AG09319 (cell line): ENCODE data around the gene NPTX2.

Experiments
- DNase-seq: peaks from one replicate; pipeline ENCODE4 v3.0.0-alpha.2; 2010; ENCODE audit warnings: low read depth; ENCODE audit errors: extremely low read depth
- TF ChIP-seq, protein P1 (sequence below): IDR thresholded peaks from 2 replicates; pipeline ENCODE4 v1.5.1; 2011; ENCODE audit warnings: low read depth, mild to moderate bottlenecking, inconsistent platforms, low read length, moderate library complexity

NPTX2 gene

DNA sequence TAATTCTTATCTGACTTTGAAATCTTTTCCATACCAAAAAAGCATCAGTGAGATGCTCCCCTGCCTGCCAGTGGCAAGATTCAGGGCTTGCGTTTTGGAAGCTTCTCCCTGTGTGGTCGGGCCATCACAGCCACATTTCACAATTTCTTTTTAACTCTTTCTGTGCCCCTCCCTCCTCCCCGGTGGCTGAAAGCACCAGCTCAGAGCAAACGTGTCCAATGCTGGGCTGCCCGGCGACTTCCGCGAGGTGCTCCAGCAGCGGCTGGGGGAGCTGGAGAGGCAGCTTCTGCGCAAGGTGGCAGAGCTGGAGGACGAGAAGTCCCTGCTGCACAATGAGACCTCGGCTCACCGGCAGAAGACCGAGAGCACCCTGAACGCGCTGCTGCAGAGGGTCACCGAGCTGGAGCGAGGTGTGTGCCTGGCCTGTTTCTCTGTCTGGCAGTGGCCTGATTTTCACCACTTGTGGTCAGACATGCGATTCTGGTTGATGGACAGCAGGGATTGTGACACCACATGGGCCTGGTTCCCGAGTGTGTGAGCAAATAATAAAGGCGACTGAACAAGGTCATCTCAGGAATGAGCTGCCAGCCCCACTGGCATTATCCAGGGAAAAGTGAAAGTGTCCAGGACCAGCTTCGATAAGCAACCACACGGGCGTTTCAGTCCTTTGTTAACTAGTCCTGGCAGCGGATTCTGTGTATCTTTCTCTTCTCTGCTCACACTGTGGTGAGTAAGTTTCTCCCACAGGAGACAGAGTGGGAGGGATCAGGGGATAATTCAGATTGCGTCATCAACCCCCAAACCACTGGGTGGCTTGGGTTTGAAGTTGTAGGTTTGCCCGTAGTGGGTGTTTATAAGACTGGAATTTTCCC is 2.6 kb downstream of the NPTX2 start:
- TF ChIP-seq, protein P1, sequence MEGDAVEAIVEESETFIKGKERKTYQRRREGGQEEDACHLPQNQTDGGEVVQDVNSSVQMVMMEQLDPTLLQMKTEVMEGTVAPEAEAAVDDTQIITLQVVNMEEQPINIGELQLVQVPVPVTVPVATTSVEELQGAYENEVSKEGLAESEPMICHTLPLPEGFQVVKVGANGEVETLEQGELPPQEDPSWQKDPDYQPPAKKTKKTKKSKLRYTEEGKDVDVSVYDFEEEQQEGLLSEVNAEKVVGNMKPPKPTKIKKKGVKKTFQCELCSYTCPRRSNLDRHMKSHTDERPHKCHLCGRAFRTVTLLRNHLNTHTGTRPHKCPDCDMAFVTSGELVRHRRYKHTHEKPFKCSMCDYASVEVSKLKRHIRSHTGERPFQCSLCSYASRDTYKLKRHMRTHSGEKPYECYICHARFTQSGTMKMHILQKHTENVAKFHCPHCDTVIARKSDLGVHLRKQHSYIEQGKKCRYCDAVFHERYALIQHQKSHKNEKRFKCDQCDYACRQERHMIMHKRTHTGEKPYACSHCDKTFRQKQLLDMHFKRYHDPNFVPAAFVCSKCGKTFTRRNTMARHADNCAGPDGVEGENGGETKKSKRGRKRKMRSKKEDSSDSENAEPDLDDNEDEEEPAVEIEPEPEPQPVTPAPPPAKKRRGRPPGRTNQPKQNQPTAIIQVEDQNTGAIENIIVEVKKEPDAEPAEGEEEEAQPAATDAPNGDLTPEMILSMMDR = no peak
- no peak for DNase-seq

DNA sequence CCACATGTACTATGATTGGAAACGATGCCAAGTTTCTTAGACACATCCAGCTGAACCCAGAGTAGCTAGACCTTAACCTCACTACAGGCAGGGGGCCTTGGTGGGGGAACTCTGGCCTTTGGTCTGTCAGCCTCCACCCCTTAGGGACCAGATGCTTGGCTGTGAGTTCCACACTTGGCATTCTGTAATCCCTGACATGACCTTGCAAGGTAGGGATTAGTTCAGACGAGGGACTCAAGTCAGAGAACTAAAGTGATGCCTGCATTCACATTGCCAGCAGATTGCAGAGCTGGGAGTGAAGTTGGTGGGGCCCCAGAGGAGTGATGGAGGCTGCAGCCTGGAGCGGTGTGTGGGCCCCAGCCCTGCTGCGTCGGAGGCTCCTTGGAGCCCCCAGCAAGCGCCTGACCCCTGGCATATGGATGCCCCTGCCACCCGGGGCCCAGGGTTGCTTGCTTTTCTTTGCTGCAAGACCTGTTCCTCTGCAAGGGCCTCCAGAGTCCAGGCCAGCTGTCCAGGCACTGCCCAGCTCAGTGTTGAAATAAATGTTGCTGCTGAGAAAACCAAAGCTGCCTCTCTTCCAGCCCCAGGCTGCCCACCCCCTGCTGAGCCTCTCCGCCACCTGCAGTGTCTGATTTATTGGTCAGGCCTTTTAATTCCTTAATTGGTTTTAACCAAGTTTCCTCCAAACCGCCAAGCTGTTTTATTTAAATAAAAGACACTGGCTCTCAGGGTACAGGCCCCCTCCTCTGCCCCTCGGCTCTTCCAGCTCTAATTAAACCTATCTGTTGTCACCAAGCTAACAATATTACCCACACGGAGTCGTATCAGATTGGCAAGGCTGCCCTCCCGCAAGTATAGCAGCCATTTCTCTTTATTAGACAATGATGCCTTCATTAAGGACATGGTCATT is 4.7 kb downstream of the NPTX2 start:
- DNase-seq = no peak
- TF ChIP-seq, protein P1 = no peak

DNA sequence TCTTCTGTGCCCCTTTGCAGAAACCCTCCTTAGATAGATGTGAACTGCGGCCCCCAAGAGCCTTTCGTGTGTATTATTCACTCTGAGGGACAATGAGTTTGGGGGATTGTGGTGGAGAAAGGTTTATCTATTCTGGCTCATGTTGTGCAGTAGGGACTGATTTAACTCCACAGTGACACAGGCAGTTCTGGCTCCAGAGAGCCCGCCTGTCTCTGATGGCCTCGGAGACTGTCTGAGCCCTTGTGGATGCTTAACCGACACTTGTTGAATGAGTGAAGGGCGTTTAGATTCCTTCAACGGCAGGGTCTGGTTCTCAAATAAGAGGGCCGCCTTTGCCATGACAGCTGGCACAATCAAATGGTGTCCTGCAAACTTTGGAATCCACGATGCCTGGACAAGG is 5.8 kb downstream of the NPTX2 start:
- TF ChIP-seq, protein P1 = no peak
- no peak for DNase-seq

DNA sequence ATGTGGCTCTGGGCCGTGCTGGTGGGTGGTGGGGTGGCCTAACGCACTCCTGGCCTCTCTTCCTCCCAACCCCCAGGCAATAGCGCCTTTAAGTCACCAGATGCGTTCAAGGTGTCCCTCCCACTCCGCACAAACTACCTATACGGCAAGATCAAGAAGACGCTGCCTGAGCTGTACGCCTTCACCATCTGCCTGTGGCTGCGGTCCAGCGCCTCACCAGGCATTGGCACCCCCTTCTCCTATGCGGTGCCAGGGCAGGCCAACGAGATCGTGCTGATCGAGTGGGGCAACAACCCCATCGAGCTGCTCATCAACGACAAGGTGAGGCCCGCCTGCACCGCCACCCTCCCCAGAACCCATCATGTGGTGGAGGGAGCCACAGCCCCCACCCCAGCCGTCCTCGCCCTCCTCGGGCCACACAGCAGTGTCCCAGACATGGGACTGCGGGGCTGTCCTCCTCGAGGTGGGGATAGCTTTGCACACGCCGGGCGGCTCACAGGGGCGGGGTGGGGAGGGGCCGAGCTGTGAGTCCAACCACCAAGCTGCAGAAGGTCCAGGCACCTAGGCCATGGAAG is 7.8 kb downstream of the NPTX2 start:
- no peak for DNase-seq
- TF ChIP-seq, protein P1 = no peak

DNA sequence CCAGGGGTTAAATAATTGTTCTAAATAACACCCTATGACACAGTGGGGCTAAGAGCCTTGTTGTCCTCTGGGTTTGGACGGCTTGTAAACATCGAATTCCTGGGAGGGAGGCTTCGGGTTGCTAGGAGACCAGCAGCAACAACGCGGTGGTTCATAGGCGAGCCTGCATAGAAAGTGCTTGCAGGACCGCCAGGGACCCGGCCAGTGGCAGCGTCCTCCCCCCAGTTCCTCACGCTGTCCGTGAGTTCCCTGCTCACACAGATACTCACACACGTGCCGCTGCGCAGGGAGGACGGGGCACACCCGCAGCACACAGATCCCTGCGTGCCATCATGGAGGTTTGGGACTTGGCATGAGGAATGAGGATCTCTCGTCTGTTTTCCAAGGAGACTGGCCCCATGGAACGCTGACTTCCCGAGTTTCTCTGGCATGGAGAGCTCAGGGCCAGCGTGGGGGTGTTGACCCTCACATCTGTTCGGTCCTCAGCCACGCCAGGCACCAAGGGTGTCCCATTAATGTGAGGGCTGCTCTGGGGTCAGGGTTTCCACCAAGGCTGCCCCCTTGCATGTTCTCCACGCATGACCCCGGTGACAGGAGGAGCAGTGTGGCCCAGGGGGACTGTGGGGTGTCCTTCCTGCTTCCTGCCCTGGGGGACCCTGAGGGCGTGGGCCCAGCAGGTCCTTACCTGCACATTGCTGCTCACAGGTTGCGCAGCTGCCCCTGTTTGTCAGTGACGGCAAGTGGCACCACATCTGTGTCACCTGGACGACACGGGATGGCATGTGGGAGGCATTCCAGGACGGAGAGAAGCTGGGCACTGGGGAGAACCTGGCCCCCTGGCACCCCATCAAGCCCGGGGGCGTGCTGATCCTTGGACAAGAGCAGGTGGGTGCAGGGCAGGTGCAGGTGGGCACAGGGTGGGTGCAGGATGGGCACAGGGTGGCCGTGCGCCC is 9.7 kb downstream of the NPTX2 start:
- DNase-seq = no peak
- TF ChIP-seq, protein P1 = no peak

DNA sequence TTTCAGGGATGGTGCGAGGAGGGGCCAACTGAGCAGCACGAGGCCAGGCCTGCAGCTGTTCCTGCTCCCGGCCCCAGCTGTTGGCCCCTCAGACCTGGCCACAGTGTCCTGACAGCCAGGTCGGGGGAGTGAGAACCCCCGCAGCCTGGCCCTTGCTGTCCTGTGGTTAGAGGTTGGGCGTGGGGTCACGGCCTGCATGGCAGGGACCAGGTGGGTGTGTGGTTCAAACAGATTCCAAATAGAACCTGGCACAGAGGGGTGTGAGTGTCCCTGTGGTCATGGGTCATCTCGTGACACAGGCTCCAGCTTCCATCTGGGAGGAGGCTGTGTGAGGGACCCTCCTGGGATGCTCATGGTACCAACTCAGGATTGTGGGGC is 10.3 kb downstream of the NPTX2 start:
- TF ChIP-seq, protein P1 = no peak
- DNase-seq = no peak
